HCT116 (cell line): ENCODE results near the gene LRATD1. TPM values are rescaled to one million over a fixed set of nuclear protein-coding genes. Genes with fewer than 3 reads are reported as not detected.

Source experiments
- ATAC-seq: fragments of 200-7000 bp; cut with Tn5 transposase; 2 replicates; pipeline ENCODE4 v1.9.1; 2020; ENCODE audit warnings: mild to moderate bottlenecking, moderate library complexity
- BruUV-seq: library from RNA; stranded (reverse); fragments of 400-500 nt; replicated peaks from 2 replicates; lab custom pipeline; 2021; lab: Mats Ljungman, UMichigan
- CTCF ChIA-PET: fragments of 300-600 bp; sonication (Branson Sonifier 250); formaldehyde crosslinking; loops from one replicate; lab custom pipeline; 2021; ENCODE audit warnings: antibody characterized with exemption; lab: Charles Lee
- POLR2A ChIA-PET: fragments of 300-600, 350-600 bp; sonication (Branson Sonifier 250); formaldehyde crosslinking; loops from one replicate; lab custom pipeline; 2021; ENCODE audit warnings: antibody characterized with exemption; lab: Charles Lee
- RAD21 ChIA-PET, 2 experiments: fragments of 300-600 bp; sonication (Branson Sonifier 250); formaldehyde crosslinking; loops; one replicate each; lab custom pipeline; 2023; ENCODE audit warnings: low total read pairs in 2 of 2; ENCODE audit not compliant: uncharacterized antibody in 2 of 2, unreplicated experiment in 2 of 2, low non-redundant PET in 1 of 2; lab: Charles Lee
- DNase-seq: peaks from one replicate; pipeline ENCODE4 v3.0.0-alpha.2; 2010; ENCODE audit warnings: low read depth, low spot score
- H2AFZ ChIP-seq: fragments of 200-600 bp; shearing (Covaris generic), sonication (generic); 2 replicates; pipeline ENCODE4 v1.6.1; 2017; ENCODE audit warnings: low read depth, mixed run types, mixed read lengths, antibody characterized with exemption, low read length; ENCODE audit not compliant: poor library complexity, severe bottlenecking
- H3K27ac ChIP-seq: 2 replicates; pipeline ENCODE4 v1.5.1; 2012; ENCODE audit warnings: low read depth, low read length
- H3K27me3 ChIP-seq: fragments of 200-600 bp; sonication (generic); 2 replicates; pipeline ENCODE4 v1.6.1; 2016; ENCODE audit warnings: mixed run types, low read length, mixed read lengths; ENCODE audit not compliant: insufficient read depth
- H3K36me3 ChIP-seq, 2 experiments: fragments of 200-500 bp in 1 of 2; fragments of 200-600 bp in 1 of 2; sonication (Bioruptor generic) in 1 of 2; sonication (generic) in 1 of 2; 2 replicates each; pipeline versions ENCODE4 v1.5.1 to v1.6.1; 2014 to 2016; ENCODE audit warnings: low read length in 2 of 2, inconsistent platforms in 1 of 2, mixed read lengths in 1 of 2, mixed run types in 1 of 2; ENCODE audit not compliant: insufficient read depth in 2 of 2, control insufficient read depth in 1 of 2
- H3K4me1 ChIP-seq, 2 experiments: fragments of 200-600 bp in 1 of 2; sonication (generic) in 1 of 2; 2 replicates each; pipeline versions ENCODE4 v1.5.1 to v1.6.1; 2012 to 2017; ENCODE audit warnings: low read length in 2 of 2, inconsistent platforms in 1 of 2, mild to moderate bottlenecking in 1 of 2, mixed read lengths in 1 of 2, mixed run types in 1 of 2, moderate library complexity in 1 of 2; ENCODE audit not compliant: insufficient read depth in 2 of 2, control insufficient read depth in 1 of 2
- H3K4me2 ChIP-seq: fragments of 200-600 bp; sonication (generic); 2 replicates; pipeline ENCODE4 v1.6.1; 2017; ENCODE audit warnings: mixed run types, low read length, mixed read lengths
- H3K4me3 ChIP-seq, 2 experiments: fragments of 200-600 bp in 1 of 2; sonication (generic) in 1 of 2; replicated peaks in 1 of 2; 2 replicates each; pipeline ENCODE4 v1.5.1; 2011 to 2016; ENCODE audit warnings: low read length in 2 of 2, control low read depth in 1 of 2, low read depth in 1 of 2, mild to moderate bottlenecking in 1 of 2, mixed read lengths in 1 of 2, mixed run types in 1 of 2
- H3K79me2 ChIP-seq: fragments of 200-600 bp; sonication (generic); 2 replicates; pipeline ENCODE4 v1.6.1; 2017; ENCODE audit warnings: mild to moderate bottlenecking, mixed run types, low read length, moderate library complexity, mixed read lengths; ENCODE audit not compliant: insufficient read depth
- H3K9ac ChIP-seq: fragments of 200-600 bp; sonication (generic); 2 replicates; pipeline ENCODE4 v1.6.1; 2016; ENCODE audit warnings: low read length, mixed read lengths
- H3K9me2 ChIP-seq: fragments of 200-600 bp; sonication (generic), shearing (Covaris generic); 2 replicates; pipeline ENCODE4 v1.6.1; 2017; ENCODE audit warnings: mixed run types, mild to moderate bottlenecking, moderate library complexity; ENCODE audit not compliant: insufficient read depth
- H3K9me3 ChIP-seq, 2 experiments: fragments of 200-500 bp in 1 of 2; fragments of 200-600 bp in 1 of 2; sonication (Bioruptor generic) in 1 of 2; sonication (generic) in 1 of 2; 2 replicates each; pipeline ENCODE4 v1.6.1; 2014 to 2017; ENCODE audit warnings: low read length in 2 of 2, mixed read lengths in 2 of 2, inconsistent platforms in 1 of 2, low read depth in 1 of 2, mild to moderate bottlenecking in 1 of 2, mixed run types in 1 of 2, moderate library complexity in 1 of 2; ENCODE audit not compliant: control insufficient read depth in 1 of 2, insufficient read depth in 1 of 2
- H4K20me1 ChIP-seq: fragments of 200-600 bp; sonication (generic), shearing (Covaris generic); 2 replicates; pipeline ENCODE4 v1.6.1; 2017; ENCODE audit warnings: mixed run types, mild to moderate bottlenecking, moderate library complexity; ENCODE audit not compliant: insufficient read depth
- CEBPB ChIP-seq: IDR thresholded peaks from 2 replicates; pipeline ENCODE4 v1.6.1; 2012; ENCODE audit warnings: low read depth
- EZH2 ChIP-seq: fragments of 200-600 bp; sonication (generic); IDR thresholded peaks from 2 replicates; pipeline ENCODE4 v1.6.1; 2017; ENCODE audit warnings: antibody characterized with exemption, mixed run types
- EZH2phosphoT487 ChIP-seq: fragments of 200-600 bp; IDR thresholded peaks from 2 replicates; pipeline ENCODE4 v1.6.1; 2018; ENCODE audit warnings: antibody characterized with exemption, borderline replicate concordance
- FOSL1 ChIP-seq: IDR thresholded peaks from 2 replicates; pipeline ENCODE4 v1.6.1; 2012; ENCODE audit warnings: low read depth
- POLR2A ChIP-seq: IDR thresholded peaks from 2 replicates; pipeline ENCODE4 v1.7.0; 2011; ENCODE audit warnings: borderline replicate concordance; ENCODE audit not compliant: insufficient read depth, insufficient read length; ENCODE audit errors: extremely low read depth
- RAD21 ChIP-seq: IDR thresholded peaks from 2 replicates; pipeline ENCODE4 v1.6.1; 2012; ENCODE audit warnings: low read depth, mild to moderate bottlenecking
- SIN3A ChIP-seq: IDR thresholded peaks from 2 replicates; pipeline ENCODE4 v1.6.1; 2012; ENCODE audit warnings: low read depth
- SP1 ChIP-seq: IDR thresholded peaks from 2 replicates; pipeline ENCODE4 v1.6.1; 2012; ENCODE audit warnings: low read depth
- YY1 ChIP-seq: IDR thresholded peaks from 2 replicates; pipeline ENCODE4 v1.6.1; 2011; ENCODE audit warnings: low read length, low read depth, moderate library complexity, mild to moderate bottlenecking; ENCODE audit not compliant: insufficient replicate concordance; ENCODE audit errors: extremely low read depth
- ZFX ChIP-seq: fragments of 450-650 bp; IDR thresholded peaks from 2 replicates; pipeline ENCODE4 v1.6.1; 2017
- ZNF274 ChIP-seq: fragments of 200-500 bp; sonication (Bioruptor generic); IDR thresholded peaks from 2 replicates; pipeline ENCODE4 v1.6.1; 2014; ENCODE audit warnings: mild to moderate bottlenecking, low read depth, low read length, inconsistent platforms
- intact Hi-C: fragments of 100-400 bp; cut with micrococcal nuclease; formaldehyde crosslinking; loops from 2 replicates; pipeline ENCODE4 v1.10.0; 2022
- total RNA-seq: library from RNA; stranded (reverse); gene quantifications from one replicate; pipeline ENCODE4 v1.2.1, GENCODE V29; 2021; ENCODE audit not compliant: unreplicated experiment
- TF ChIP-seq, protein P1 (sequence below), 3 experiments: fragments of 200-600 bp in 1 of 3; sonication (generic) in 1 of 3; IDR thresholded peaks in 2 of 3; conservative IDR thresholded peaks in 1 of 3; 2 replicates each; pipeline ENCODE4 v1.5.1; 2012 to 2017; ENCODE audit warnings: low read depth in 2 of 3, low read length in 2 of 3, antibody characterized with exemption in 1 of 3, borderline replicate concordance in 1 of 3, control low read depth in 1 of 3, mild to moderate bottlenecking in 1 of 3, mixed read lengths in 1 of 3, mixed run types in 1 of 3, moderate library complexity in 1 of 3; ENCODE audit not compliant: insufficient read depth in 1 of 3
- TF ChIP-seq, protein P2 (sequence below): IDR thresholded peaks from 2 replicates; pipeline ENCODE4 v1.6.1; 2011; ENCODE audit warnings: mild to moderate bottlenecking, low read length, moderate library complexity; ENCODE audit not compliant: insufficient replicate concordance; ENCODE audit errors: extremely low read depth
- TF ChIP-seq, protein P3 (sequence below): IDR thresholded peaks from 2 replicates; pipeline ENCODE4 v1.6.1; 2012; ENCODE audit warnings: low read depth
- TF ChIP-seq, protein P4 (sequence below): IDR thresholded peaks from 2 replicates; pipeline ENCODE4 v1.6.1; 2012
- TF ChIP-seq, protein P5 (sequence below): IDR thresholded peaks from 2 replicates; pipeline ENCODE4 v1.6.1; 2012

Gene LRATD1
- total RNA-seq, 1 experiment from 2014 or later, result 0.07 TPM

DNA sequence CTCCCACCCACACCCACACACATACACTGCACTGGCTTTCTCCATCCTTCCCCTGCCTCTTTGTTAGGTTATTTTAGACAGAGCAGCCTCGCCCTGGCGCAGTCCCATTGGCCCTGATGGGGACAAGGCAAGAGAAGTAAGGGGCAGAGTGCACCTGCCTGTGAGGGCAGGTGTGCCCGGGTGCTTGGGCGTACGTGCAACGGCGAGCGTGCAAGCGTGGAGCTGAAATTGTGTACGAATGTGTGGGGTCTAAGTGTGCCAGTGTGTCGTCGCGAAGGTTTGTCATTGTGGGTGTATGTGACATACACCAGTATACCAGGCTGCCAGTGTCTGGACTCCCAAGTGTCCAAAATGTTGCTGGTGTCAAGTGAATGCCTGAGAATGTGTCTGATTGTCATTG is 544 bp downstream of the LRATD1 start:
- Histone ChIP-seq H3K4me2 (no peak overlapping the region), H4K20me1 (no peaks in the 10 kb centered on the region), H3K9ac (no peak overlapping the region), H3K9me3 (peaks cover 0 to 3% of the 10 kb centered on the region in 2 experiments; a peak in 2 of 4 replicates), H3K36me3 (no peaks in the 10 kb centered on the region), H3K27me3 (no peaks in the 10 kb centered on the region), H3K4me1 (no peaks in the 10 kb centered on the region), H3K79me2 (no peaks in the 10 kb centered on the region), H3K27ac (no peak overlapping the region)
- intact Hi-C loops, result no loop called here
- BruUV-seq, result no TSS peak
- no peak for TF ChIP-seq YY1
- no peak for TF ChIP-seq SP1
- TF ChIP-seq RAD21, result no peak
- TF ChIP-seq, protein P1, sequence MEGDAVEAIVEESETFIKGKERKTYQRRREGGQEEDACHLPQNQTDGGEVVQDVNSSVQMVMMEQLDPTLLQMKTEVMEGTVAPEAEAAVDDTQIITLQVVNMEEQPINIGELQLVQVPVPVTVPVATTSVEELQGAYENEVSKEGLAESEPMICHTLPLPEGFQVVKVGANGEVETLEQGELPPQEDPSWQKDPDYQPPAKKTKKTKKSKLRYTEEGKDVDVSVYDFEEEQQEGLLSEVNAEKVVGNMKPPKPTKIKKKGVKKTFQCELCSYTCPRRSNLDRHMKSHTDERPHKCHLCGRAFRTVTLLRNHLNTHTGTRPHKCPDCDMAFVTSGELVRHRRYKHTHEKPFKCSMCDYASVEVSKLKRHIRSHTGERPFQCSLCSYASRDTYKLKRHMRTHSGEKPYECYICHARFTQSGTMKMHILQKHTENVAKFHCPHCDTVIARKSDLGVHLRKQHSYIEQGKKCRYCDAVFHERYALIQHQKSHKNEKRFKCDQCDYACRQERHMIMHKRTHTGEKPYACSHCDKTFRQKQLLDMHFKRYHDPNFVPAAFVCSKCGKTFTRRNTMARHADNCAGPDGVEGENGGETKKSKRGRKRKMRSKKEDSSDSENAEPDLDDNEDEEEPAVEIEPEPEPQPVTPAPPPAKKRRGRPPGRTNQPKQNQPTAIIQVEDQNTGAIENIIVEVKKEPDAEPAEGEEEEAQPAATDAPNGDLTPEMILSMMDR (IDR thresholded peaks at IDR 0.05 in 2 of 3, conservative IDR thresholded peaks at IDR 0.05 in 1 of 3; ENCODE audit: borderline replicate concordance in 1 of 3, insufficient read depth in 1 of 3, low read depth in 2 of 3, low read length in 2 of 3), result no peak
- TF ChIP-seq EZH2phosphoT487, result no peak
- TF ChIP-seq SIN3A, result no peak
- TF ChIP-seq, protein P2, sequence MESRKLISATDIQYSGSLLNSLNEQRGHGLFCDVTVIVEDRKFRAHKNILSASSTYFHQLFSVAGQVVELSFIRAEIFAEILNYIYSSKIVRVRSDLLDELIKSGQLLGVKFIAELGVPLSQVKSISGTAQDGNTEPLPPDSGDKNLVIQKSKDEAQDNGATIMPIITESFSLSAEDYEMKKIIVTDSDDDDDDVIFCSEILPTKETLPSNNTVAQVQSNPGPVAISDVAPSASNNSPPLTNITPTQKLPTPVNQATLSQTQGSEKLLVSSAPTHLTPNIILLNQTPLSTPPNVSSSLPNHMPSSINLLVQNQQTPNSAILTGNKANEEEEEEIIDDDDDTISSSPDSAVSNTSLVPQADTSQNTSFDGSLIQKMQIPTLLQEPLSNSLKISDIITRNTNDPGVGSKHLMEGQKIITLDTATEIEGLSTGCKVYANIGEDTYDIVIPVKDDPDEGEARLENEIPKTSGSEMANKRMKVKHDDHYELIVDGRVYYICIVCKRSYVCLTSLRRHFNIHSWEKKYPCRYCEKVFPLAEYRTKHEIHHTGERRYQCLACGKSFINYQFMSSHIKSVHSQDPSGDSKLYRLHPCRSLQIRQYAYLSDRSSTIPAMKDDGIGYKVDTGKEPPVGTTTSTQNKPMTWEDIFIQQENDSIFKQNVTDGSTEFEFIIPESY, result no peak
- TF ChIP-seq ZNF274, result no peak
- TF ChIP-seq CEBPB, result no peak
- TF ChIP-seq, protein P3, sequence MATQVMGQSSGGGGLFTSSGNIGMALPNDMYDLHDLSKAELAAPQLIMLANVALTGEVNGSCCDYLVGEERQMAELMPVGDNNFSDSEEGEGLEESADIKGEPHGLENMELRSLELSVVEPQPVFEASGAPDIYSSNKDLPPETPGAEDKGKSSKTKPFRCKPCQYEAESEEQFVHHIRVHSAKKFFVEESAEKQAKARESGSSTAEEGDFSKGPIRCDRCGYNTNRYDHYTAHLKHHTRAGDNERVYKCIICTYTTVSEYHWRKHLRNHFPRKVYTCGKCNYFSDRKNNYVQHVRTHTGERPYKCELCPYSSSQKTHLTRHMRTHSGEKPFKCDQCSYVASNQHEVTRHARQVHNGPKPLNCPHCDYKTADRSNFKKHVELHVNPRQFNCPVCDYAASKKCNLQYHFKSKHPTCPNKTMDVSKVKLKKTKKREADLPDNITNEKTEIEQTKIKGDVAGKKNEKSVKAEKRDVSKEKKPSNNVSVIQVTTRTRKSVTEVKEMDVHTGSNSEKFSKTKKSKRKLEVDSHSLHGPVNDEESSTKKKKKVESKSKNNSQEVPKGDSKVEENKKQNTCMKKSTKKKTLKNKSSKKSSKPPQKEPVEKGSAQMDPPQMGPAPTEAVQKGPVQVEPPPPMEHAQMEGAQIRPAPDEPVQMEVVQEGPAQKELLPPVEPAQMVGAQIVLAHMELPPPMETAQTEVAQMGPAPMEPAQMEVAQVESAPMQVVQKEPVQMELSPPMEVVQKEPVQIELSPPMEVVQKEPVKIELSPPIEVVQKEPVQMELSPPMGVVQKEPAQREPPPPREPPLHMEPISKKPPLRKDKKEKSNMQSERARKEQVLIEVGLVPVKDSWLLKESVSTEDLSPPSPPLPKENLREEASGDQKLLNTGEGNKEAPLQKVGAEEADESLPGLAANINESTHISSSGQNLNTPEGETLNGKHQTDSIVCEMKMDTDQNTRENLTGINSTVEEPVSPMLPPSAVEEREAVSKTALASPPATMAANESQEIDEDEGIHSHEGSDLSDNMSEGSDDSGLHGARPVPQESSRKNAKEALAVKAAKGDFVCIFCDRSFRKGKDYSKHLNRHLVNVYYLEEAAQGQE, result no peak
- TF ChIP-seq POLR2A, result no peak
- TF ChIP-seq, protein P4, sequence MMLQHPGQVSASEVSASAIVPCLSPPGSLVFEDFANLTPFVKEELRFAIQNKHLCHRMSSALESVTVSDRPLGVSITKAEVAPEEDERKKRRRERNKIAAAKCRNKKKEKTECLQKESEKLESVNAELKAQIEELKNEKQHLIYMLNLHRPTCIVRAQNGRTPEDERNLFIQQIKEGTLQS, result no peak
- no peak for TF ChIP-seq FOSL1
- TF ChIP-seq, protein P5, sequence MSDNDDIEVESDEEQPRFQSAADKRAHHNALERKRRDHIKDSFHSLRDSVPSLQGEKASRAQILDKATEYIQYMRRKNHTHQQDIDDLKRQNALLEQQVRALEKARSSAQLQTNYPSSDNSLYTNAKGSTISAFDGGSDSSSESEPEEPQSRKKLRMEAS, result no peak
- TF ChIP-seq ZFX, result no peak
- TF ChIP-seq EZH2, result no peak
- TF ChIP-seq, all 23 proteins: peak for 0
- H3K4me3 ChIP-seq, result no peak overlapping the region
- H3K9me2 ChIP-seq, result no peaks in the 10 kb centered on the region
- DNase-seq, result no peak
- ChIA-PET RAD21 (no interaction called here), CTCF (no interaction called here), POLR2A (no interaction called here)
- no peak for ATAC-seq
- H2AFZ ChIP-seq, result no peak overlapping the region
